Measurements from ENCODE around the gene PCDHA12.

DNA sequence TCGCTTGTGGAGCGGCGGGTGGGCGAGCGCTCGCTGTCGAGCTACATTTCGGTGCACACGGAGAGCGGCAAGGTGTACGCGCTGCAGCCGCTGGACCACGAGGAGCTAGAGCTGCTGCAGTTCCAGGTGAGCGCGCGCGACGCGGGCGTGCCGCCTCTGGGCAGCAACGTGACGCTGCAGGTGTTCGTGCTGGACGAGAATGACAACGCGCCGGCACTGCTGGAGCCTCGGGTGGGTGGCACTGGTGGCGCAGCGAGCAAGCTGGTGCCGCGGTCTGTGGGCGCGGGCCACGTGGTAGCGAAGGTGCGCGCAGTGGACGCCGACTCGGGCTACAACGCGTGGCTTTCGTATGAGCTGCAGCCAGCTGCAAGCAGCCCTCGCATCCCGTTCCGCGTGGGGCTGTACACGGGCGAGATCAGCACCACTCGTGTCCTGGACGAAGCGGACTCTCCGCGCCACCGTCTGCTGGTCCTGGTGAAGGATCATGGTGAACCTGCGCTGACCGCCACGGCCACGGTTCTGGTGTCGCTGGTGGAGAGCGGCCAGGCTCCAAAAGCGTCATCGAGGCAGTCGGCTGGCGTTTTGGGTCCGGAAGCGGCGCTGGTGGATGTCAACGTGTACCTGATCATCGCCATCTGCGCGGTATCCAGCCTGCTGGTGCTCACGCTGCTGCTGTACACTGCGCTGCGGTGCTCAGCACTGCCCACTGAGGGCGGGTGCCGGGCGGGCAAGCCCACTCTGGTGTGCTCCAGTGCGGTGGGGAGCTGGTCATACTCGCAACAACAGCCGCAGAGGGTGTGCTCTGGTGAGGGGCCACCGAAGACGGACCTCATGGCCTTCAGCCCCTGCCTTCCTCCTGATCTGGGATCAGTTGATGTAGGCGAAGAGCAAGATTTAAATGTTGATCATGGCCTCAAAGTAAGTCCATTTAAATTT is 32.0 kb upstream of the PCDHA12 start:
- TF ChIP-seq, protein P1, sequence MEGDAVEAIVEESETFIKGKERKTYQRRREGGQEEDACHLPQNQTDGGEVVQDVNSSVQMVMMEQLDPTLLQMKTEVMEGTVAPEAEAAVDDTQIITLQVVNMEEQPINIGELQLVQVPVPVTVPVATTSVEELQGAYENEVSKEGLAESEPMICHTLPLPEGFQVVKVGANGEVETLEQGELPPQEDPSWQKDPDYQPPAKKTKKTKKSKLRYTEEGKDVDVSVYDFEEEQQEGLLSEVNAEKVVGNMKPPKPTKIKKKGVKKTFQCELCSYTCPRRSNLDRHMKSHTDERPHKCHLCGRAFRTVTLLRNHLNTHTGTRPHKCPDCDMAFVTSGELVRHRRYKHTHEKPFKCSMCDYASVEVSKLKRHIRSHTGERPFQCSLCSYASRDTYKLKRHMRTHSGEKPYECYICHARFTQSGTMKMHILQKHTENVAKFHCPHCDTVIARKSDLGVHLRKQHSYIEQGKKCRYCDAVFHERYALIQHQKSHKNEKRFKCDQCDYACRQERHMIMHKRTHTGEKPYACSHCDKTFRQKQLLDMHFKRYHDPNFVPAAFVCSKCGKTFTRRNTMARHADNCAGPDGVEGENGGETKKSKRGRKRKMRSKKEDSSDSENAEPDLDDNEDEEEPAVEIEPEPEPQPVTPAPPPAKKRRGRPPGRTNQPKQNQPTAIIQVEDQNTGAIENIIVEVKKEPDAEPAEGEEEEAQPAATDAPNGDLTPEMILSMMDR (IDR thresholded peaks at IDR 0.05), result no peak
- TF ChIP-seq POLR2A (IDR thresholded peaks at IDR 0.05), result no peak

All from testis (tissue), 2 donors.